GM12801 (cell line): Measurements from ENCODE around the gene CTPS2.

Experiments
- TF ChIP-seq, protein P1 (sequence below): IDR thresholded peaks from one replicate; pipeline ENCODE4 v1.5.1; 2011; ENCODE audit warnings: control low read depth; ENCODE audit not compliant: insufficient read length; ENCODE audit errors: extremely low read depth

The CTPS2 gene

DNA sequence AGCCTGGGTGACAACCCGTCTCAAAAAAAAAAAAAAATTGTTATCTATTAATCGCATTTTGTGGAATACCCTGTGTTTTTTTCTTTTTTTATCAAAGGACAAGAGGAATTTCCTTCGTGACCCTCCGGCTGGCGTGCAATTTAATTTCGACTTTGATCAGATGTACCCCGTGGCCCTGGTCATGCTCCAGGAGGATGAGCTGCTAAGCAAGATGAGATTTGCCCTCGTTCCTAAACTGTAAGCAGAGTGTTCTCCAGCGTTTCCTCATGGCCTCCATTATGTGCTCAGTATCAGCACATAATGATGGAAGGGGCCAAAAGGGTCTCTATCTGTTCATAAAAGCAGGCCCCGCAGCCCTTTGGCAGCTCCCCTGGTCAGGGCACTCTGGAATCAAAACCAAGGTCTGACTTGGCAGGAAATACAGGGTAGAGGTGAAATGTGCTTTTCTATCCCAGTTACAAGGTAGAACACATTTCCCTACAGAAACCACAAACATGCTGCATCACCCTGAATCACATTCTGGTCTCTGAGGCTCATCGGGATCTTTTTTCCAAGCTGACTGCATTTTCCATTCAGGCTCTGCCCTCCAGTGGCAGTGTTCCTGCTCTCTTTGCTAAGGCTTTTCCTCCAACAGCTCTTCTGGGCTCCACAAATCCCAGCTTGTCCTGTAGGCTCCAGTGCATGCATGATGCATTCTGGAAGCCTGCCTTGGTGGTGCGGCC lies 31.3 kb upstream of the CTPS2 start:
- TF ChIP-seq, protein P1, sequence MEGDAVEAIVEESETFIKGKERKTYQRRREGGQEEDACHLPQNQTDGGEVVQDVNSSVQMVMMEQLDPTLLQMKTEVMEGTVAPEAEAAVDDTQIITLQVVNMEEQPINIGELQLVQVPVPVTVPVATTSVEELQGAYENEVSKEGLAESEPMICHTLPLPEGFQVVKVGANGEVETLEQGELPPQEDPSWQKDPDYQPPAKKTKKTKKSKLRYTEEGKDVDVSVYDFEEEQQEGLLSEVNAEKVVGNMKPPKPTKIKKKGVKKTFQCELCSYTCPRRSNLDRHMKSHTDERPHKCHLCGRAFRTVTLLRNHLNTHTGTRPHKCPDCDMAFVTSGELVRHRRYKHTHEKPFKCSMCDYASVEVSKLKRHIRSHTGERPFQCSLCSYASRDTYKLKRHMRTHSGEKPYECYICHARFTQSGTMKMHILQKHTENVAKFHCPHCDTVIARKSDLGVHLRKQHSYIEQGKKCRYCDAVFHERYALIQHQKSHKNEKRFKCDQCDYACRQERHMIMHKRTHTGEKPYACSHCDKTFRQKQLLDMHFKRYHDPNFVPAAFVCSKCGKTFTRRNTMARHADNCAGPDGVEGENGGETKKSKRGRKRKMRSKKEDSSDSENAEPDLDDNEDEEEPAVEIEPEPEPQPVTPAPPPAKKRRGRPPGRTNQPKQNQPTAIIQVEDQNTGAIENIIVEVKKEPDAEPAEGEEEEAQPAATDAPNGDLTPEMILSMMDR: no peak

DNA sequence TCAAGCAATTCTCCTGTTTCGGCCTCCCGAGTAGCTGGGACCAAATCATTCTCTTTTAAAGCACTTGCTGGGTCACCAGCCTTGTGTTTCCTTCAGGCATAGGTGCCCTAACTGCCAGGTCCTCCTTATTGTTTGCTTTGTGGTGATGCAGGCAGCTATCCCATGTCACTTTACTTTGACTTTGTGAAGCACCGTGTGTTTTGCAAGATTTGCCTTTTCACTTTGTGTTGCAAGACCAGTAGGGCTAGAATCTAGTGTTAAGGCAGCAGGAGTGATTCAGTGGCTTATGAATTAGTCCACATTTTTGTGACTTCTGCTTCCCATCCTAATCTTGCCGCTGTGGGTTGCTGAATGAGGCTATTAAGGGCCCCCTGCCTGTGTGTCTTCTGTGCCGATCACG lies 27.1 kb upstream of the CTPS2 start:
- TF ChIP-seq, protein P1: no peak

DNA sequence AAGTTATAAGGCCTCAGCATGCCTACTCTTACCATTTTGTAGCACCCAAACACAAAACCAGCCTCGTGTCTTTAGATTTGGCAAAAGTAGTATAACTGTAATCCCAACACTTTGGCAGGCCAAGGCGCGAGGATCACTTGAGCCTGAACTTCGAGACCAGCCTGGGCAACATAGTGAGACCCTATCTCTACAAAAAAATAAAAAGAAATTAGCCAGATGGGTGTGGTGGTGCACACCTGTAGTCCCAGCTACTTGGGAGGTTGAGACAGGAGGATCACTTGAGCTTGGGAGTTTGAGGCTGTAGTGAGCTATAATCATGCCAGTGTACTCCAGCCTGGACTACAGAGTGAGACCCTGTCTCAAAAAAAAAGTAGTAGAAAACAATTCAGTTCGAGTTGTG lies 24.6 kb upstream of the CTPS2 start:
- TF ChIP-seq, protein P1: no peak

DNA sequence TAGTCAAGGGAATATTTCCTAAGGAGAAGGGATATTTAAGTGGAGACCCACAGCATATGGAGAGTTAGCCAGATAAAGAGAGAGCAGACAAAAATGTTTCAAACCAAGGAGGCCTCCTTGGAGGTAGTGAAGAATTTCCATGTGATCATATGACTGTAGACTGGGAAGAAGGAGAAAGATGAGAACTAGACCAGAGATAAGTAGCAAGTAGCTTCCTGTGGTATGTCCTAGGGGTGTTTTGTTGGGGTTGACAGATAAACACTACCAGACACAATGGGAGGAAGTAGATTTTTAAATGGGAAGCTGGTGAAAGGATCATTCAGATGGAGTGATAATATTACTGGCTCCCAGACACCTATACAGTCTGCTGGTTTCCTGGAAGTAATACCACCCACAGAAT lies 20.5 kb upstream of the CTPS2 start:
- TF ChIP-seq, protein P1: no peak

DNA sequence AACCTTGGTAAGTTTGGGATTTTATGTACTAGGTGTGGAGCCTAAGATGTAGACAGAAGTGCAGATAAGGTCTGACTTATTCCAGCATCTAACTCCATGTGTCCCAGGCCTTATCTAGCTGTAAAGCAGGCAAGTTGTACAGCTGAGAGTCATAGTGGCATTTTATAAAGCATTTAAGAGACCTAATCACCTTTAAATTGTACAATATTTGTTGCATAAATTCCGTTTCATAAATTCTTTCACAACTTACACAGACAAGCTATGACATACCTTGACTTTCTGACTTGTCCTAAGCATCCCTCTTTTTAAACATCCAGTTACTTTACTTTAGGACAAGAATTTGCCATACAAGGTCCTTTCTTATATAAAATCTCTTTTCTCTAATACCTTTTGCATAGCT lies 18.0 kb upstream of the CTPS2 start:
- TF ChIP-seq, protein P1: no peak

DNA sequence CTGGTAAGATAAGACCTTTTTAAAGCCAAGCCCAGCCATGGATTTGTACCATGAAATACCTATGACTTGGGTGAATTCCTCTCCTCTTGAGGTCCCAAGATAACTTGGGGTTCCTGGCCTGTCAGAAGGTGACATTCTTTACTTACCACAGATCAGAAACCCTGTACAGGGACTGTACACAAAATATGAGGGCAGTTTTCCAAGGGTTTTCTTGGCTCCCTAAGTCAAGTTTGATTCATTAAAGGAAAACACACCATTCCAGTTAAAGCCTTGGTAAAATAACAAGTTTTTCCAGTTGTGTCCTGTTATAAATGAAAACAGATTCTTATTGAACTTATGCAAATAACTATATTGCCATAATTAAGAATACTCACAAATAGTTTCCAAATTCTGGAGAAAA lies 15.2 kb upstream of the CTPS2 start:
- TF ChIP-seq, protein P1: no peak

DNA sequence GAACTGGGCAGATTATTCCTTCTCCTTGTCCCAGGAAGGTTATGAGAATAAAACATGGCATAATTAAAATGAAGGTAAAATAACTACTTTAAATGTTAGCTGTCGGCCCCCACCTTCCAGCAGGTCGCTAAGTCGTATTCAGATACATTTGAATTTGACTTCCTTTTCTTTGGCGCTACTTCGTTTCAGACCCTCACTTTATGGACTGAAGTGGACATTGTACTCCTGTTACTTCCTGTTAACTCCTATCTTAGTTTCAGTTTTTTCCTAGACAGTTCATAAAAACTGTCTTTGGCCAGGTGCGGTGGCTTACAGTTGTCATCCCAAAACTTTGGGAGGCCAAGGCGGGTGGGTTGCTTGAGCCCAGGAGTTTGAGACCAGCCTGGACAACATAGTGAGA lies 12.6 kb upstream of the CTPS2 start:
- TF ChIP-seq, protein P1: no peak
